Mucosa of descending colon (tissue), 3 donors: Measurements from ENCODE around the gene ABCA9. TPM values are rescaled to one million over a fixed set of nuclear protein-coding genes. Genes with fewer than 3 reads are reported as not detected.
"Not testable (repeated sequence)": the region's sequence is repeated elsewhere in the genome, so short reads cannot be mapped to it uniquely, and the experiment has no call there.

Experiments
- ATAC-seq: fragments of 200-7000 bp; cut with Tn5 transposase; one replicate; pipeline ENCODE4 v1.9.1; 2020; ENCODE audit warnings: mild to moderate bottlenecking, moderate library complexity
- DNase-seq, 3 donors: peaks; one replicate each; pipeline ENCODE4 v3.0.0-alpha.2; 2020
- H3K36me3 ChIP-seq: fragments of 200-600 bp; one replicate; pipeline ENCODE4 v1.8.0; 2021; ENCODE audit warnings: low read depth, mild to moderate bottlenecking
- H3K4me1 ChIP-seq: fragments of 200-600 bp; one replicate; pipeline ENCODE4 v1.8.0; 2021; ENCODE audit warnings: low read depth, mild to moderate bottlenecking
- H3K4me3 ChIP-seq: fragments of 200-600 bp; one replicate; pipeline ENCODE4 v1.8.0; 2021; ENCODE audit warnings: mild to moderate bottlenecking
- H3K9me3 ChIP-seq: fragments of 200-600 bp; one replicate; pipeline ENCODE4 v1.8.0; 2021; ENCODE audit warnings: mild to moderate bottlenecking
- intact Hi-C, 2 donors: fragments of 100-400 bp; cut with DNase I in 1 of 2; cut with micrococcal nuclease in 1 of 2; formaldehyde crosslinking; loops; one replicate each; pipeline versions ENCODE4 v1.11.0 to v1.11.1; 2022; cut with DNase I, micrococcal nuclease
- total RNA-seq, 3 donors: library from RNA; stranded (reverse); fragmentation: NEBNext Ultra II Directional in 2 of 3; extraction: Animal tissue kit (Norgen Biotek cat#: 25700) in 2 of 3; gene quantifications; one replicate each; pipeline versions ENCODE4 v1.2.1 to v1.2.4, GENCODE V29; 2021 to 2023
- TF ChIP-seq, protein P1 (sequence below): fragments of 200-600 bp; IDR thresholded peaks from one replicate; pipeline ENCODE4 v1.8.0; 2022; ENCODE audit warnings: antibody characterized with exemption, mild to moderate bottlenecking
- donor health status: DM: no; HTN: no; CAD: no; lungs with moderate emphysema.
- donor health status: DM: no; HTN: no; CAD: no.
- donor health status: DM: no; HTN: yes; CAD: no.

Gene ABCA9
- total RNA-seq, 3 donors from 2014 or later, result 2.0 to 20.0 (median 3.6) TPM

DNA sequence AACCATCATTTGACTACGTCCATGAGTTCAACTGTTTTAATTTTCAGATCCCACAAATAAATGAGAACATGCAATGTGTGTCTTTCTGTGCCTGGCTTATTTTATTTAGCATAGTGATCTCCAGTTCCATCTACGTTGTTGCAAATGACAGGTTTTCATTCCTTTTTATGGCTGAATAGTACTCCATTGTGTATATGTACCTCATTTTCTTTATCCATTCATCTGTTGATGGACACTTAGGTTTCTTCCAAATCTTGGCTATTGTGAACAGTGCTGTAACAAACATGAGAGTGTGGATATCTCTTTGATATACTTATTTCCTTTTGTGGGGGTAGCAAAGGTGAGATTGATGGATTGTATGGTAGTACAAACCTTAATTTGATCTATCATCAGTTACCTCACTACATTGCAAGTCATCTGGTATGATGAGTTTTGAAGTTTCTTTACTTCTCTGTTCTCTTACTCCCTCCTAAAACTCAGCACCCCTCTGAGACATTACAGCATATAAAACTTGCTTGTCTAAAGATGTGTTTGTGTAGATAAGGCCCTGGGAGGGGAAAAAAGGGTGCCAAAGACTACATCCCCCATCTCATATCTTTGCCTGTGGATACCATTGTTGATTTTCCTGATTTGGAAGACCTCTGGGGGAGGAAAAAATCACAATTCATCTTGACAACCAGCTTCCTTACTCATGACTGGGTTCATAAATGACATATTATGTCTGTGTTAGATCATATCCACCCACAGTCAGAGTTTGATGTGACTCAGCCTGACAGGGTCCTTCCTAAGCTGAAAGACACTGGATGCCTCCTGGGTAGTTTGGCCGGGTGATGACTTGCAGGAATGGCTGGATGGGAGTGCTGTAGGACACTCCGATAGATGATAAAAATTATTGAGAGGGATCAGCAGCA lies 47.6 kb downstream of the ABCA9 start:
- no peaks in the 10 kb centered on the region for H3K36me3 ChIP-seq
- ATAC-seq (no peak), DNase-seq (no peak)
- H3K4me3 ChIP-seq, result no peak overlapping the region
- H3K4me1 ChIP-seq, result no peaks in the 10 kb centered on the region
- intact Hi-C loops, result no loop called here
- TF ChIP-seq, protein P1, sequence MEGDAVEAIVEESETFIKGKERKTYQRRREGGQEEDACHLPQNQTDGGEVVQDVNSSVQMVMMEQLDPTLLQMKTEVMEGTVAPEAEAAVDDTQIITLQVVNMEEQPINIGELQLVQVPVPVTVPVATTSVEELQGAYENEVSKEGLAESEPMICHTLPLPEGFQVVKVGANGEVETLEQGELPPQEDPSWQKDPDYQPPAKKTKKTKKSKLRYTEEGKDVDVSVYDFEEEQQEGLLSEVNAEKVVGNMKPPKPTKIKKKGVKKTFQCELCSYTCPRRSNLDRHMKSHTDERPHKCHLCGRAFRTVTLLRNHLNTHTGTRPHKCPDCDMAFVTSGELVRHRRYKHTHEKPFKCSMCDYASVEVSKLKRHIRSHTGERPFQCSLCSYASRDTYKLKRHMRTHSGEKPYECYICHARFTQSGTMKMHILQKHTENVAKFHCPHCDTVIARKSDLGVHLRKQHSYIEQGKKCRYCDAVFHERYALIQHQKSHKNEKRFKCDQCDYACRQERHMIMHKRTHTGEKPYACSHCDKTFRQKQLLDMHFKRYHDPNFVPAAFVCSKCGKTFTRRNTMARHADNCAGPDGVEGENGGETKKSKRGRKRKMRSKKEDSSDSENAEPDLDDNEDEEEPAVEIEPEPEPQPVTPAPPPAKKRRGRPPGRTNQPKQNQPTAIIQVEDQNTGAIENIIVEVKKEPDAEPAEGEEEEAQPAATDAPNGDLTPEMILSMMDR, result no peak
- no peaks in the 10 kb centered on the region for H3K9me3 ChIP-seq

GRCh38 chr17:69009930-69010329 lies 50.8 kb downstream of the ABCA9 start:
- no peaks in the 10 kb centered on the region for H3K36me3 ChIP-seq
- no peak overlapping the region for H3K4me3 ChIP-seq
- no peaks in the 10 kb centered on the region for H3K4me1 ChIP-seq
- intact Hi-C loops, result no loop called here
- ATAC-seq (no peak), DNase-seq (no peak)
- no peaks in the 10 kb centered on the region for H3K9me3 ChIP-seq
- TF ChIP-seq, protein P1, result no peak

GRCh38 chr17:69004759-69005158 lies 56.0 kb downstream of the ABCA9 start:
- DNase-seq, H3K4me1 ChIP-seq, ATAC-seq, H3K9me3 ChIP-seq, H3K4me3 ChIP-seq, intact Hi-C loops, H3K36me3 ChIP-seq: not testable (repeated sequence)

- H3K4me1 ChIP-seq, H3K4me3 ChIP-seq, H3K9me3 ChIP-seq, ATAC-seq, DNase-seq, intact Hi-C loops, H3K36me3 ChIP-seq: not testable (repeated sequence)
Measured at GRCh38 chr17:68999743-69000142, 61.0 kb downstream of the ABCA9 start.

DNA sequence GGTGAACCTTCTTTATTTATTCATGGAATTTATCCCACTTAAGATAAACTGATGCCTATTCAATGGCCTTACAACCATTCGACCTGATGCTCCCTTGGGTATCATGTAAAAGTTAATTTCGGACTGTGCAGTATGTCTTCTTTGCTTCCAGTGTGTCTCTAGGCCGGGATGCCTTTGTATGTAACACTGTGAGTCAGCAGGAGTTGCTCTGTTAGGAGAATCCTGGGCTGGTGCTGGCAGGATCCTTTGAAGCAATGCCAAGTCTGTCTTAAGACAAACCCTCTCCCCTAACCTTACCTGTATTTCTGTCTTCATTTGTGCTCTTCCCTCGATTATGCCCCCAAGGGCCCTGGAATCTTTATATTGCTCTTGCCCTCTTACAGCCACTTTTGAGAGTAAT lies 67.6 kb downstream of the ABCA9 start:
- TF ChIP-seq, protein P1, result no peak
- no peaks in the 10 kb centered on the region for H3K4me1 ChIP-seq
- DNase-seq (no peak), ATAC-seq (no peak)
- no peaks in the 10 kb centered on the region for H3K36me3 ChIP-seq
- no peaks in the 10 kb centered on the region for H3K9me3 ChIP-seq
- no peak overlapping the region for H3K4me3 ChIP-seq
- intact Hi-C loops, result no loop called here

DNA sequence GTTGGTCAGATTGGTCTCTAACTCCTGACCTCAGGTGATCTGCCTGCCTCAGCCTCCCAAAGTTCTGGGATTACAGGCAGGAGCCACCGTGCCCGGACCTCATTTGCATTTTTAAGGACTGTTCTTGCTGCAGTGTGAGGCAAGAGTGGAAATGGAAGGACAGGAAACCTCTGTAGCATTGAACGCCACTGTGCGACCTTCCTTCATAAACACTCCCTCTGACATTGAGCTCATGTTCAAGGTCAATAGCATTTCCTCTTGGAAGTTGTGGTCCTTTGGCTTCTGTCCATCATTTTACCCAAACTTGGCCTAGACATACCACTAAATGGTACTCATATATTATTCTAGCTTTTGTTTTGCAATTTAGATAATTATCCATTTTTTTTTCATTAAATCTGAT lies 72.8 kb downstream of the ABCA9 start:
- TF ChIP-seq, protein P1, result no peak
- Histone ChIP-seq H3K9me3 (no peaks in the 10 kb centered on the region), H3K36me3 (no peaks in the 10 kb centered on the region), H3K4me3 (no peak overlapping the region), H3K4me1 (no peaks in the 10 kb centered on the region)
- DNase-seq (no peak), ATAC-seq (no peak)
- intact Hi-C loops, result no loop called here
